ENCODE results near the gene STX5. TPM values are rescaled to one million over a fixed set of nuclear protein-coding genes. Genes with fewer than 3 reads are reported as not detected.

STX5 gene
- total and polyA plus RNA-seq, 9 of the 15 experiments (the other 6 are each of a cell fraction or from before 2014, with no cell fraction given) = 2.8 to 28.6 (median 23.7) TPM

GRCh38 chr11:62856333-62856895 lies 24.6 kb upstream of the STX5 start (continued):
- TF ChIP-seq CHD7 (IDR thresholded peaks at IDR 0.05; ENCODE audit: low read depth, low read length) (no peak), AFF4 (CRISPR knock-in tag; IDR thresholded peaks at IDR 0.05) (no peak), ZKSCAN1 (IDR thresholded peaks at IDR 0.05; ENCODE audit: low read depth, low read length) (no peak), HNRNPUL1 (IDR thresholded peaks at IDR 0.05; ENCODE audit: low read length) (no peak), NONO (IDR thresholded peaks at IDR 0.05; ENCODE audit: low read depth in 2 of 2, low read length in 1 of 2) (no peak), POU5F1 (IDR thresholded peaks at IDR 0.05; ENCODE audit: borderline replicate concordance, low read depth, low read length, partially characterized antibody) (no peak), CXXC5 (CRISPR knock-in tag; IDR thresholded peaks at IDR 0.05) (no peak)

Data from K562 (cell line).